ENCODE measurements around the gene NEURL1B. TPM values are rescaled to one million over a fixed set of nuclear protein-coding genes. Genes with fewer than 3 reads are reported as not detected.

The NEURL1B gene
- total and polyA plus RNA-seq, 2 donors: 4.7 to 5.3 TPM

- 100% methylated on average over 2 of the region's 2 CpGs for WGBS
- H3K4me3 ChIP-seq (ENCODE audit: low read length in 2 of 2): no peak overlapping the region
- DNase-seq (ENCODE audit: low read depth in 6 of 9, low spot score in 9 of 9): no peak
- no peaks in the 10 kb centered on the region for H3K27me3 ChIP-seq (ENCODE audit: control insufficient read depth in 2 of 2, insufficient read depth in 1 of 2, low read length in 1 of 2)
- no peaks in the 10 kb centered on the region for H3K36me3 ChIP-seq (ENCODE audit: control insufficient read depth in 2 of 2, insufficient read depth in 2 of 2, low read length in 1 of 2)
- no peak overlapping the region for H3K27ac ChIP-seq (ENCODE audit: low read depth in 1 of 2, low read length in 1 of 2)
- H3K4me1 ChIP-seq (ENCODE audit: control insufficient read depth in 2 of 2, insufficient read depth in 2 of 2, low read length in 2 of 2): peaks cover 0 to 22% of the 10 kb centered on the region in 2 donors
- H3K9me3 ChIP-seq (ENCODE audit: control insufficient read depth in 2 of 2, insufficient read depth in 1 of 2, low read length in 1 of 2): no peaks in the 10 kb centered on the region
These were observed 21.5 kb downstream of the NEURL1B start for GRCh38 chr5:172662596-172662995.

- H3K27ac ChIP-seq (ENCODE audit: low read depth in 1 of 2, low read length in 1 of 2): no peak overlapping the region
- H3K4me3 ChIP-seq (ENCODE audit: low read length in 2 of 2): no peak overlapping the region
- no peak for DNase-seq (ENCODE audit: low read depth in 6 of 9, low spot score in 9 of 9)
- H3K9me3 ChIP-seq (ENCODE audit: control insufficient read depth in 2 of 2, insufficient read depth in 1 of 2, low read length in 1 of 2): no peaks in the 10 kb centered on the region
- peaks cover 0 to 20% of the 10 kb centered on the region in 2 donors for H3K4me1 ChIP-seq (ENCODE audit: control insufficient read depth in 2 of 2, insufficient read depth in 2 of 2, low read length in 2 of 2)
- H3K27me3 ChIP-seq (ENCODE audit: control insufficient read depth in 2 of 2, insufficient read depth in 1 of 2, low read length in 1 of 2): peaks cover 0 to 2% of the 10 kb centered on the region in 2 donors
- 95% methylated on average over 5 of the region's 5 CpGs for WGBS
- H3K36me3 ChIP-seq (ENCODE audit: control insufficient read depth in 2 of 2, insufficient read depth in 2 of 2, low read length in 1 of 2): no peaks in the 10 kb centered on the region
These were observed 23.0 kb downstream of the NEURL1B start for GRCh38 chr5:172664018-172664417.

GRCh38 chr5:172664681-172665541 is 23.8 kb downstream of the NEURL1B start:
- Histone ChIP-seq H3K27ac (ENCODE audit: low read depth in 1 of 2, low read length in 1 of 2) (no peak overlapping the region), H3K9me3 (ENCODE audit: control insufficient read depth in 2 of 2, insufficient read depth in 1 of 2, low read length in 1 of 2) (no peaks in the 10 kb centered on the region), H3K4me1 (ENCODE audit: control insufficient read depth in 2 of 2, insufficient read depth in 2 of 2, low read length in 2 of 2) (peaks cover 0 to 11% of the 10 kb centered on the region in 2 donors), H3K27me3 (ENCODE audit: control insufficient read depth in 2 of 2, insufficient read depth in 1 of 2, low read length in 1 of 2) (peaks cover 0 to 4% of the 10 kb centered on the region in 2 donors), H3K36me3 (ENCODE audit: control insufficient read depth in 2 of 2, insufficient read depth in 2 of 2, low read length in 1 of 2) (peaks cover 0 to 2% of the 10 kb centered on the region in 2 donors), H3K4me3 (ENCODE audit: low read length in 2 of 2) (no peak overlapping the region)
- DNase-seq (ENCODE audit: low read depth in 6 of 9, low spot score in 9 of 9): no peak
- 93% methylated on average over 16 of the region's 16 CpGs for WGBS

- no peak overlapping the region for H3K4me3 ChIP-seq (ENCODE audit: low read length in 2 of 2)
- peaks cover 0 to 9% of the 10 kb centered on the region in 2 donors for H3K27me3 ChIP-seq (ENCODE audit: control insufficient read depth in 2 of 2, insufficient read depth in 1 of 2, low read length in 1 of 2)
- peaks cover 0 to 5% of the 10 kb centered on the region in 2 donors for H3K4me1 ChIP-seq (ENCODE audit: control insufficient read depth in 2 of 2, insufficient read depth in 2 of 2, low read length in 2 of 2)
- no peak overlapping the region for H3K27ac ChIP-seq (ENCODE audit: low read depth in 1 of 2, low read length in 1 of 2)
- H3K36me3 ChIP-seq (ENCODE audit: control insufficient read depth in 2 of 2, insufficient read depth in 2 of 2, low read length in 1 of 2): peaks cover 0 to 7% of the 10 kb centered on the region in 2 donors
- H3K9me3 ChIP-seq (ENCODE audit: control insufficient read depth in 2 of 2, insufficient read depth in 1 of 2, low read length in 1 of 2): no peaks in the 10 kb centered on the region
- DNase-seq (ENCODE audit: low read depth in 6 of 9, low spot score in 9 of 9): no peak
- WGBS: 95% methylated on average over 7 of the region's 7 CpGs
These were observed 25.2 kb downstream of the NEURL1B start for GRCh38 chr5:172666251-172666650.

- DNase-seq (ENCODE audit: low read depth in 6 of 9, low spot score in 9 of 9): no peak
- 94% methylated on average over 7 of the region's 7 CpGs for WGBS
- peaks cover 0 to 9% of the 10 kb centered on the region in 2 donors for H3K27me3 ChIP-seq (ENCODE audit: control insufficient read depth in 2 of 2, insufficient read depth in 1 of 2, low read length in 1 of 2)
- peak overlapping the region in 1 of 2 donors; percentile 40 for H3K27ac ChIP-seq (ENCODE audit: low read depth in 1 of 2, low read length in 1 of 2)
- peaks cover 0 to 5% of the 10 kb centered on the region in 2 donors for H3K4me1 ChIP-seq (ENCODE audit: control insufficient read depth in 2 of 2, insufficient read depth in 2 of 2, low read length in 2 of 2)
- H3K36me3 ChIP-seq (ENCODE audit: control insufficient read depth in 2 of 2, insufficient read depth in 2 of 2, low read length in 1 of 2): peaks cover 0 to 7% of the 10 kb centered on the region in 2 donors
- H3K4me3 ChIP-seq (ENCODE audit: low read length in 2 of 2): no peak overlapping the region
- H3K9me3 ChIP-seq (ENCODE audit: control insufficient read depth in 2 of 2, insufficient read depth in 1 of 2, low read length in 1 of 2): no peaks in the 10 kb centered on the region
These were observed 26.9 kb downstream of the NEURL1B start for GRCh38 chr5:172667786-172668593.

GRCh38 chr5:172668594-172669071 is 27.6 kb downstream of the NEURL1B start:
- Histone ChIP-seq H3K36me3 (ENCODE audit: control insufficient read depth in 2 of 2, insufficient read depth in 2 of 2, low read length in 1 of 2) (peaks cover 0 to 7% of the 10 kb centered on the region in 2 donors), H3K27ac (ENCODE audit: low read depth in 1 of 2, low read length in 1 of 2) (peak overlapping the region in 1 of 2 donors; percentile 40), H3K9me3 (ENCODE audit: control insufficient read depth in 2 of 2, insufficient read depth in 1 of 2, low read length in 1 of 2) (no peaks in the 10 kb centered on the region), H3K27me3 (ENCODE audit: control insufficient read depth in 2 of 2, insufficient read depth in 1 of 2, low read length in 1 of 2) (peaks cover 0 to 9% of the 10 kb centered on the region in 2 donors), H3K4me3 (ENCODE audit: low read length in 2 of 2) (no peak overlapping the region), H3K4me1 (ENCODE audit: control insufficient read depth in 2 of 2, insufficient read depth in 2 of 2, low read length in 2 of 2) (peaks cover 0 to 5% of the 10 kb centered on the region in 2 donors)
- peak in 1 of 9 donors; percentile 13 for DNase-seq (ENCODE audit: low read depth in 6 of 9, low spot score in 9 of 9)
- WGBS: 87% methylated on average over 11 of the region's 11 CpGs

- peaks cover 0 to 9% of the 10 kb centered on the region in 2 donors for H3K27me3 ChIP-seq (ENCODE audit: control insufficient read depth in 2 of 2, insufficient read depth in 1 of 2, low read length in 1 of 2)
- no peak overlapping the region for H3K4me3 ChIP-seq (ENCODE audit: low read length in 2 of 2)
- no peak for DNase-seq (ENCODE audit: low read depth in 6 of 9, low spot score in 9 of 9)
- peaks cover 0 to 5% of the 10 kb centered on the region in 2 donors for H3K4me1 ChIP-seq (ENCODE audit: control insufficient read depth in 2 of 2, insufficient read depth in 2 of 2, low read length in 2 of 2)
- peaks cover 0 to 7% of the 10 kb centered on the region in 2 donors for H3K36me3 ChIP-seq (ENCODE audit: control insufficient read depth in 2 of 2, insufficient read depth in 2 of 2, low read length in 1 of 2)
- H3K9me3 ChIP-seq (ENCODE audit: control insufficient read depth in 2 of 2, insufficient read depth in 1 of 2, low read length in 1 of 2): no peaks in the 10 kb centered on the region
- no peak overlapping the region for H3K27ac ChIP-seq (ENCODE audit: low read depth in 1 of 2, low read length in 1 of 2)
- WGBS: 93% methylated on average over 45 of the region's 45 CpGs
These were observed 28.4 kb downstream of the NEURL1B start for GRCh38 chr5:172669386-172670004.

GRCh38 chr5:172670005-172670402 is 28.9 kb downstream of the NEURL1B start:
- Histone ChIP-seq H3K4me3 (ENCODE audit: low read length in 2 of 2) (no peak overlapping the region), H3K9me3 (ENCODE audit: control insufficient read depth in 2 of 2, insufficient read depth in 1 of 2, low read length in 1 of 2) (no peaks in the 10 kb centered on the region), H3K36me3 (ENCODE audit: control insufficient read depth in 2 of 2, insufficient read depth in 2 of 2, low read length in 1 of 2) (peaks cover 0 to 7% of the 10 kb centered on the region in 2 donors), H3K27me3 (ENCODE audit: control insufficient read depth in 2 of 2, insufficient read depth in 1 of 2, low read length in 1 of 2) (peaks cover 0 to 9% of the 10 kb centered on the region in 2 donors), H3K27ac (ENCODE audit: low read depth in 1 of 2, low read length in 1 of 2) (no peak overlapping the region), H3K4me1 (ENCODE audit: control insufficient read depth in 2 of 2, insufficient read depth in 2 of 2, low read length in 2 of 2) (peaks cover 0 to 5% of the 10 kb centered on the region in 2 donors)
- WGBS: 94% methylated on average over 51 of the region's 51 CpGs
- no peak for DNase-seq (ENCODE audit: low read depth in 6 of 9, low spot score in 9 of 9)
